Upper lobe of left lung (tissue), 4 donors: Measurements from ENCODE around the gene DUS1L.

Experiments
- CTCF ChIP-seq, 6 experiments: fragments of 450-650 bp in 4 of 6; fragments of 200-600 bp in 2 of 6; sonication (generic) in 2 of 6; IDR thresholded peaks; one replicate each; pipeline ENCODE4 v1.5.1; 2016 to 2019; ENCODE audit warnings: antibody characterized with exemption in 6 of 6
- POLR2A ChIP-seq, 4 donors: fragments of 450-650 bp; IDR thresholded peaks; one replicate each; pipeline ENCODE4 v1.5.1; 2016 to 2017; ENCODE audit warnings: antibody characterized with exemption in 4 of 4, mild to moderate bottlenecking in 2 of 4

- TF ChIP-seq CTCF (IDR thresholded peaks at IDR 0.05) (no peak), POLR2A (IDR thresholded peaks at IDR 0.05) (no peak)
Observed at GRCh38 chr17:82113422-82113821, 47.8 kb upstream of the DUS1L start.
